Stimulated activated CD4-positive, alpha-beta T cell treated with anti-CD3 and anti-CD28 coated beads, Interleukin-12 subunit alpha, Interleukin-12 subunit beta, amount 100 ng/mL, for 4 hours (primary cell): ENCODE data around the gene CLSTN1.
"Not testable (repeated sequence)": the region's sequence is repeated elsewhere in the genome, so short reads cannot be mapped to it uniquely, and the experiment has no call there.

ENCODE experiments used
- DNase-seq: peaks from one replicate; pipeline ENCODE4 v3.0.0-alpha.2; 2020

The CLSTN1 gene

GRCh38 chr1:9760824-9761223, 62.9 kb downstream of the CLSTN1 start:
- no peak for DNase-seq

GRCh38 chr1:9759939-9760338, 63.8 kb downstream of the CLSTN1 start:
- no peak for DNase-seq

- no peak for DNase-seq
These were observed 65.1 kb downstream of the CLSTN1 start for GRCh38 chr1:9758559-9759121.

GRCh38 chr1:9755441-9755995, 68.2 kb downstream of the CLSTN1 start:
- no peak for DNase-seq

GRCh38 chr1:9753121-9753531, 70.6 kb downstream of the CLSTN1 start:
- no peak for DNase-seq

GRCh38 chr1:9751971-9752370, 71.8 kb downstream of the CLSTN1 start:
- DNase-seq = no peak

GRCh38 chr1:9749361-9749760, 74.4 kb downstream of the CLSTN1 start:
- DNase-seq = no peak

- not testable (repeated sequence) for DNase-seq
These were observed 75.4 kb downstream of the CLSTN1 start for GRCh38 chr1:9748391-9748790.

- DNase-seq = no peak
These were observed 77.1 kb downstream of the CLSTN1 start for GRCh38 chr1:9746651-9747050.

- DNase-seq = no peak
These were observed 77.6 kb downstream of the CLSTN1 start for GRCh38 chr1:9746211-9746610.

- DNase-seq = no peak
These were observed 79.5 kb downstream of the CLSTN1 start for GRCh38 chr1:9744106-9744799.

- DNase-seq = no peak
These were observed 86.1 kb downstream of the CLSTN1 start for GRCh38 chr1:9737671-9738070.

GRCh38 chr1:9737057-9737456, 86.7 kb downstream of the CLSTN1 start:
- DNase-seq = no peak

- DNase-seq = no peak
These were observed 87.5 kb downstream of the CLSTN1 start for GRCh38 chr1:9736241-9736640.

GRCh38 chr1:9735800-9736199, 88.0 kb downstream of the CLSTN1 start:
- no peak for DNase-seq

GRCh38 chr1:9733160-9733789, 90.5 kb downstream of the CLSTN1 start:
- no peak for DNase-seq

GRCh38 chr1:9732123-9732971, 91.4 kb downstream of the CLSTN1 start:
- DNase-seq = no peak

- DNase-seq = no peak
These were observed 92.2 kb downstream of the CLSTN1 start for GRCh38 chr1:9731561-9731960.

GRCh38 chr1:9731051-9731537, 92.7 kb downstream of the CLSTN1 start:
- no peak for DNase-seq

GRCh38 chr1:9730096-9730901, 93.5 kb downstream of the CLSTN1 start:
- no peak for DNase-seq

GRCh38 chr1:9729523-9729922, 94.2 kb downstream of the CLSTN1 start:
- DNase-seq = no peak
